Astrocyte (in vitro differentiated cells and primary cell): Measurements from ENCODE around the gene THADA. TPM values are rescaled to one million over a fixed set of nuclear protein-coding genes. Genes with fewer than 3 reads are reported as not detected.

Experiments
- DNase-seq: peaks from one replicate; pipeline ENCODE4 v3.0.0-alpha.2; 2010; ENCODE audit warnings: low read depth
- FAIRE-seq: peaks from 2 replicates; lab custom pipeline; 2011; peaks lifted over from hg19 to GRCh38; lab: Jason Lieb, UNC
- H2AFZ ChIP-seq: 2 replicates; pipeline ENCODE4 v1.6.0; 2012; ENCODE audit warnings: low read depth, low read length, inconsistent platforms
- H3K27ac ChIP-seq: 2 replicates; pipeline ENCODE4 v1.5.1; 2011; ENCODE audit warnings: low read depth, low read length, inconsistent platforms
- H3K27me3 ChIP-seq: 2 replicates; pipeline ENCODE4 v1.6.0; 2011; ENCODE audit warnings: low read length, inconsistent platforms; ENCODE audit not compliant: insufficient read depth
- H3K36me3 ChIP-seq: 2 replicates; pipeline ENCODE4 v1.5.1; 2011; ENCODE audit warnings: low read length, inconsistent platforms; ENCODE audit not compliant: insufficient read depth
- H3K4me1 ChIP-seq: 2 replicates; pipeline ENCODE4 v1.5.1; 2011; ENCODE audit warnings: low read length, inconsistent platforms; ENCODE audit not compliant: insufficient read depth
- H3K4me2 ChIP-seq: 2 replicates; pipeline ENCODE4 v1.6.0; 2012; ENCODE audit warnings: low read length, inconsistent platforms
- H3K4me3 ChIP-seq: 2 replicates; pipeline ENCODE4 v1.5.1; 2011; ENCODE audit warnings: low read depth, mild to moderate bottlenecking, low read length, inconsistent platforms; ENCODE audit not compliant: insufficient read depth
- H3K79me2 ChIP-seq: 2 replicates; pipeline ENCODE4 v1.6.0; 2012; ENCODE audit warnings: mild to moderate bottlenecking, low read length, inconsistent platforms; ENCODE audit not compliant: insufficient read depth
- H3K9ac ChIP-seq: 2 replicates; pipeline ENCODE4 v1.6.0; 2012; ENCODE audit warnings: mild to moderate bottlenecking, low read length, inconsistent platforms
- H3K9me3 ChIP-seq: 2 replicates; pipeline ENCODE4 v1.5.1; 2012; ENCODE audit warnings: low read depth, mild to moderate bottlenecking, low read length, inconsistent platforms; ENCODE audit not compliant: insufficient read depth
- H4K20me1 ChIP-seq: 2 replicates; pipeline ENCODE4 v1.6.0; 2012; ENCODE audit warnings: low read length, inconsistent platforms; ENCODE audit not compliant: insufficient read depth
- H3K27ac Mint-ChIP-seq: one replicate; pipeline ENCODE4 v1.8.0; 2021; ENCODE audit warnings: mild to moderate bottlenecking, mixed read lengths; ENCODE audit not compliant: unreplicated experiment
- H3K27me3 Mint-ChIP-seq: one replicate; pipeline ENCODE4 v1.8.0; 2021; ENCODE audit warnings: low read depth, mixed read lengths; ENCODE audit not compliant: unreplicated experiment
- H3K36me3 Mint-ChIP-seq: one replicate; pipeline ENCODE4 v1.8.0; 2021; ENCODE audit warnings: low read depth, mixed read lengths; ENCODE audit not compliant: unreplicated experiment
- H3K4me1 Mint-ChIP-seq: one replicate; pipeline ENCODE4 v1.8.0; 2021; ENCODE audit warnings: low read depth, mixed read lengths; ENCODE audit not compliant: unreplicated experiment
- H3K4me3 Mint-ChIP-seq: one replicate; pipeline ENCODE4 v1.8.0; 2021; ENCODE audit warnings: mild to moderate bottlenecking, moderate library complexity, mixed read lengths; ENCODE audit not compliant: unreplicated experiment
- H3K9me3 Mint-ChIP-seq: one replicate; pipeline ENCODE4 v1.8.0; 2021; ENCODE audit warnings: mild to moderate bottlenecking, mixed read lengths; ENCODE audit not compliant: unreplicated experiment
- EZH2 ChIP-seq: IDR thresholded peaks from 2 replicates; pipeline ENCODE4 v1.6.1; 2012; ENCODE audit warnings: mild to moderate bottlenecking, low read length, inconsistent platforms; ENCODE audit not compliant: insufficient read depth
- total RNA-seq: library from RNA; stranded (reverse); gene quantifications from 2 replicates; pipeline ENCODE4 v1.2.1, GENCODE V29; 2021
- TF ChIP-seq, protein P1 (sequence below): IDR thresholded peaks from 2 replicates; pipeline ENCODE4 v1.5.1; 2011; ENCODE audit warnings: low read depth, mild to moderate bottlenecking, inconsistent platforms, low read length, moderate library complexity; ENCODE audit not compliant: insufficient read depth

THADA gene
- total RNA-seq, 1 donor from 2014 or later: 16.2 TPM

DNA sequence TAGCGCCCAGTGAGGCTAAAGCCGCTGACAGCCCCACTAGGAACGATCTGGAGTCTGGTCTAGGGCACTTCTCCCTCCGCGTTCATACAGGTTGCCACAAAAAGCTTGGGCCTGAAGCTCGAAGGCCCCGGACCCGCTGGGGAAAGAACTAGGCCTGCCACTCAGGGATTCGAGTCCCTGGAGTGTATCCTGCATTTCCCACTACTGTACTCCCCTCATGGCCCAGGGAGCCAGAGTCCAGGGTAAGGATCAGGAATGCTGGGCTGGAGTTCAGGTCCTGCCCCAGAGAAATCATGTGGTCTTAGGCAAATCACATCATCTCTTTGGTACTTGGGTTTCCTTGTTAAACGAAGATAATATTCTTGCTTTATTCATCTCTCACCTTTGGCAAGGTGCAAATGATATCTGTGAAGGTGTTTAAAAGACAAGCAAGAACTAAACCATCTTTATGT lies 368.0 kb downstream of the THADA start:
- Histone ChIP-seq H3K27me3 (no peaks in the 10 kb centered on the region), H3K79me2 (peaks cover 40% of the 10 kb centered on the region), H3K4me3 (peak overlapping the region; percentile 73), H4K20me1 (peaks cover 17% of the 10 kb centered on the region), H3K4me2 (peak overlapping the region; percentile 93), H3K9me3 (no peaks in the 10 kb centered on the region), H2AFZ (peak overlapping the region; percentile 44), H3K4me1 (peaks cover 17% of the 10 kb centered on the region), H3K9ac (peak overlapping the region; percentile 86), H3K27ac (no peak overlapping the region), H3K36me3 (peaks cover 4% of the 10 kb centered on the region)
- H3K36me3 Mint-ChIP-seq: peaks cover 8% of the 10 kb centered on the region
- peak overlapping the region; percentile 62 for H3K27ac Mint-ChIP-seq
- peaks cover 17% of the 10 kb centered on the region for H3K4me1 Mint-ChIP-seq
- no peaks in the 10 kb centered on the region for H3K27me3 Mint-ChIP-seq
- no peak for TF ChIP-seq EZH2
- TF ChIP-seq, protein P1, sequence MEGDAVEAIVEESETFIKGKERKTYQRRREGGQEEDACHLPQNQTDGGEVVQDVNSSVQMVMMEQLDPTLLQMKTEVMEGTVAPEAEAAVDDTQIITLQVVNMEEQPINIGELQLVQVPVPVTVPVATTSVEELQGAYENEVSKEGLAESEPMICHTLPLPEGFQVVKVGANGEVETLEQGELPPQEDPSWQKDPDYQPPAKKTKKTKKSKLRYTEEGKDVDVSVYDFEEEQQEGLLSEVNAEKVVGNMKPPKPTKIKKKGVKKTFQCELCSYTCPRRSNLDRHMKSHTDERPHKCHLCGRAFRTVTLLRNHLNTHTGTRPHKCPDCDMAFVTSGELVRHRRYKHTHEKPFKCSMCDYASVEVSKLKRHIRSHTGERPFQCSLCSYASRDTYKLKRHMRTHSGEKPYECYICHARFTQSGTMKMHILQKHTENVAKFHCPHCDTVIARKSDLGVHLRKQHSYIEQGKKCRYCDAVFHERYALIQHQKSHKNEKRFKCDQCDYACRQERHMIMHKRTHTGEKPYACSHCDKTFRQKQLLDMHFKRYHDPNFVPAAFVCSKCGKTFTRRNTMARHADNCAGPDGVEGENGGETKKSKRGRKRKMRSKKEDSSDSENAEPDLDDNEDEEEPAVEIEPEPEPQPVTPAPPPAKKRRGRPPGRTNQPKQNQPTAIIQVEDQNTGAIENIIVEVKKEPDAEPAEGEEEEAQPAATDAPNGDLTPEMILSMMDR: no peak
- peak overlapping the region; percentile 80 for H3K4me3 Mint-ChIP-seq
- FAIRE-seq: no peak
- H3K9me3 Mint-ChIP-seq: no peaks in the 10 kb centered on the region
- no peak for DNase-seq

DNA sequence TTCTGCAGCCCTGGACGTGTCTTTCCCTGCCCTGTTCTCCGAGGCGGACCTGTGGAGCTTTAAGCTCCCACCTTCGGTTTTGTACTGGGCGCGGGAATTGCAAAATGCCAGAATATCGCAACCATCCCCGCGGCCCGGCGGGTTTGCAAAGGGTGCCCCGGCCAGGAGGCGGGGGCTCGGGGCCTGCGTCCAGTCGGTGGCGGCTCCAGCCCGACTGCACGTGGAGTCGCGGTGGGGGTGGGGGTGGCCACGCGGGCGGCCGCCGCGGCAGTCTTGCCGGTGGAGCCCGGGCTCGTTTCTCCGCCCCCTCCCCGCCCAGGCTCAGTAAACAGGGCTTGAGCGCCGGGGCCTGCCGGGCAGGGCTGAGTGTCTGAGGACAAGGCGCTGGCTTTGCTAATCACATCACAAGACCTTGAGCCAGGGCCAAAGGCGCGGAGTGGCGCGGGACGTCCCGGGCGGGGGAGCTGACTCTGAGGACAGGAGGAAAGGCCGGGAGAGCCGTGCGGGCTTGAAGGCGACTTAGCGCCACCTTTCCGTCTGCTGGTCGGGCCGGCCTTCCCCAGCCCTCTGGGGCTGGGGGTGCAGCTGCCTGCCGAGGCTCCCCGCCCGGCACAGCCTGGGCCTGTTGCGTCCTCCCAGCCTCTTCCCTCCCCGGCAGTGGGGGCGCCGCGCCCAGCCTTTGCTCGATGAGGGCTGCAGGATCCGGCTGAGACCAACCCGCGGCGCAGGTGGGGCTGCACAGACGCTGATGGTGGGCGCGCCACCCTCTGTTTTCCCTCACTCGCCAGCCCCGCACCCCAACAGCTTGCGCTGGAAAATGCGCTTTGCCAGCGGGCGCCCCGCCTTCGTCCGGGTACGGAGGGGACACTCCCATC lies 368.6 kb downstream of the THADA start:
- H3K4me2 ChIP-seq: peak overlapping the region; percentile 93
- H3K36me3 ChIP-seq: peaks cover 4% of the 10 kb centered on the region
- H3K27ac ChIP-seq: peak overlapping the region; percentile 82
- no peaks in the 10 kb centered on the region for H3K9me3 ChIP-seq
- peak overlapping the region; percentile 84 for H3K4me3 Mint-ChIP-seq
- H3K4me1 Mint-ChIP-seq: peaks cover 23% of the 10 kb centered on the region
- FAIRE-seq (no peak), DNase-seq (peak; percentile 57)
- H3K27me3 ChIP-seq: no peaks in the 10 kb centered on the region
- no peak for TF ChIP-seq EZH2
- TF ChIP-seq, protein P1: no peak
- H3K36me3 Mint-ChIP-seq: peaks cover 8% of the 10 kb centered on the region
- H3K4me1 ChIP-seq: peaks cover 19% of the 10 kb centered on the region
- H3K4me3 ChIP-seq: peak overlapping the region; percentile 73
- peak overlapping the region; percentile 48 for H2AFZ ChIP-seq
- H3K27me3 Mint-ChIP-seq: no peaks in the 10 kb centered on the region
- peaks cover 46% of the 10 kb centered on the region for H3K79me2 ChIP-seq
- peak overlapping the region; percentile 78 for H3K27ac Mint-ChIP-seq
- peak overlapping the region; percentile 86 for H3K9ac ChIP-seq
- H4K20me1 ChIP-seq: peaks cover 17% of the 10 kb centered on the region
- no peaks in the 10 kb centered on the region for H3K9me3 Mint-ChIP-seq
